NOMO-1 treated with dmso at 0.1 percent for 144 hours (cell line): ENCODE measurements around the gene SORL1.
"Not testable (repeated sequence)": the region's sequence is repeated elsewhere in the genome, so short reads cannot be mapped to it uniquely, and the experiment has no call there.

Experiments
- DNase-seq: peaks from one replicate; lab custom pipeline; 2025; ENCODE audit not compliant: unreplicated experiment; lab: John Stamatoyannopoulos, UW

The SORL1 gene

DNA sequence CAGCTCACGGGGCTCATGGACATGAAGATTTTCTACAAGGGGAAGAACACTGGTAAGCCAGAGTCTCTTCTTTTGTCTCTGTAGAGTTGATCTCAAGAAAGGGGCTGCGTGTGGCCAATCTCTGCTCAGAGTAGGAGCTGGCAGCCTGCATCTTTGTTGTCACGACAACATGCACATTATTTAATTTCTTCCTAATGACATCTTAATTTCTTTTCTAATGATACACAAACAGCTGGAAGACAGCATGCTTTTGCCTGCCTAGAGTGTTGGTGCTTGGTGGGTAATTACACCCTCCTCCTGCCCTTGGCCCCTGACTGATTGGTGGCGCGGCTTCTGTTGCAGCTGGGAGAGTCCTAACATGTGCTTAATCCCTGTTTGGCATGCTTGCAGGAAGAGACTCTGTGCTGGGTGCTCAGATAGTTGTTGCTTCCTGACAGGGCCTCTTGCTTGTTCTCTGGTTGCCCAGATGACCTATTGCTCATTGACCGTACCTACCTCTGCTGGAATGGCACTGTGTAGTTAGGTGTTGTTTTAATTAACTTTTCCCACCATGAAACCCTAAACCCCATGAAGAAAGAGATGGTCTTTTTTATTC is 107.6 kb downstream of the SORL1 start:
- no peak for DNase-seq

DNA sequence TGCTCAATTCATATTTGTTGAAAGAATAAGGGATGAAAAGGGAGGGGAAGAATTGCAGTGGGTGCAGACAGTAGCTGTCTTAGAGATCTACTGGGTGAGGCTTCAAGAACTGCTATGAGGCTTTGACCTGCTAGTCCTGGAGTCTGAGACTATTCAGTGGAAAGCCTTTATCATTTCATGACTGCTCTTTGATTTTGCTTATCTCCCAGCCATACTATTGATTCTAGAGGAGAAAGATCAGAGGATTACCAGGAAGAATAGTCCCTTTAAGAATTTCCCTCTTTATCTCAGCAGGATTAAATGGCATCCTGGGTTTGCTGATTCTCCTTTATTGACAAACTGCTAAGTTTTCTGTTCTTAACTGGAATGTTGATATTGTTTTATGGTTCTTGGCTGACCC is 108.1 kb downstream of the SORL1 start:
- no peak for DNase-seq

DNA sequence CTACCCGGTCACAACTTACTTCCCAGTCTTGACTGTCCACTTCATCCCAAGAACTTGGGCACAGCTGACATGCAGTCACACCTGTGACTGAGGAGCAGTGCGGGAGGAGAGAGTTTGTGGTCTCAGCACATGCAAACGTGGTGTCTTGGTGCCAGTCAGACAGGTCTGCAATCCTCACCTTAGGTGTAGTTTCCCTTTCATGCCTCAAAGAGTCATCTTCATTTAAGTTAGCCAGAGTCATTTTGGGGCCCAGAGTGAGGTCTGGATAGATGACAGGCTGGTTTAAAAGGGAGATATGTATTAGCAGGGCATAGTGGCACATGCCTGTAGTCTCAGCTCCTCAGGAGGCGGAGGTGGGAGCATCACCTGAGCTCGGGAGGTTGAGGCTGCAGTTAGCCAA is 109.1 kb downstream of the SORL1 start:
- DNase-seq = no peak

DNA sequence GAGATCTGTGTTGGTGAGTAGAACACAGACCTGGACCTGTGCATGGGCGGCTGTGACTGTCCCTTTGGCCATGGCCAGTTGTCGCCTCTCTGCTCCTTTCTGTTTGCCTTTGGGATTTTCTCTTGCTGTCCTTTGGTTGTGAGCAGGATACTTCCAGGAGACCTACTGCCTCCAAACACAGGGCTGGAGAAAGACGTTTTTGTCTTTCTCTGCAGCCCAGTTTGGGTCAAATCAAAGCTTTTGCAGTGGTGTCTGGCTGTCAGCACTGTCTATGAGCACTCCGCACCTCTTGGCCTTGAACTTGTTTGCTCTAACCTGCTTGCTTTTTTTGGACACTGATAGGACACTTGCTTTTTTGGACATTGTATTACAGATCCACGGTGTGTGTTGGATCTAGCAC is 109.6 kb downstream of the SORL1 start:
- DNase-seq = no peak

DNA sequence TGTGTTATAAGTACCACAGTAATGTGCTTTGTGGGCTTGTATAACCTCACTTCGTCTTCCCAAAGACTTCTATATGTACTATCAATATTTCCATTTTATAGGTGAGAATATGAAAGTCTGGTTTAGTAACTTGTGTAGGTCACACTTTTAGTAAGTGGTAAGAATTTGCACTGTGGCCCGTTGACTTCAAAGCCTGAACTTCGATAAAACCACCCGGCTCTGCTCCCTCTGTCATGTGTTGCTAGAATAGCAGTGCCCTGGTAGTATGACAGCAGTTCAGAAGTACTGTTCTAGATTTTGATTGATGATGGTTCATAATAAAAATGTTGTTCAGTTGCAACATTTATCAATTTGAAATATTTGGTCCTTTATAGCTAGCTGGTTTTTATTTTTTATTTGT is 110.9 kb downstream of the SORL1 start:
- no peak for DNase-seq

DNA sequence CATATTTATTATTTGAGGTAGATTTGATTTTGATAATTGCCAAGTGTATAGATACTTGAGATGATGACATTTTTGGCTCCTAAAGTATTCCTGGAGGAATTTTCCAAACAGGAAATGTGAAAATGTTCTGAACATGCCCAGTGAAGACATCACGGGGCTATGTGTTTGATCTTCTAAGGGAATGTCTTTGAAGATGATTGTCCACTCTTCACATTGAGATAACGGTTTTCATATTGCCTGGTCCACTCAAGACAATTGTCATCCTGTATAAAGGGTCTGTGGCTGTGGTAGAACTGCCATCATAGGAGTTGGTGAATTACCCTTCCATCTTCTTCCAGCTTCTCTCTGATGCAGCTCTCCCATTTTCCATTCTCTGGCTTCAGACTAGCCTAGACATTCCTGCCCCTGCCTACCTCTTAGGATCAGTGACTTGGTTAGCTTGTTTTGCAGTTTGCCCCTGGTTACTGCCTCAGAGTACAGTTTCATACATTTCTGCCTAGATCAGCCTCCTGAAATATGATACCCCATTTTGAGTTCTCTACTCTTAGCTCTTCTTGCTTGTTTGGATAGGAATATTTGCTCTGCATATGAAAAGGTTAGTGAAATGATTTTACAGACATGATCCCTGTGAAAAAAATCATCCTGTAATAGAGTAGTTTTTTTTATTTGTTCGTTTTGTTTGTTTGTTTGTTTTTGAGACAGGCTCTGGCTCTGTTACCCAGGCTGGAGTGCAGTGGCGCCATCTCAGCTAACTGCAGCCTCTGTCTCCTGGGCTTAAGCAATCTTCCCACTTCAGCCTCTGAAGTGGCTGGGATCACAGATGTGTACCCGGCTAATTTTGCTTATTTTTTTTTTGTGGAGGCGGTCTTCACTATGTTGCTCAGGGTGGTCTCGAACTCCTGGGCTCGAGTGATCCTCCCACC is 112.0 kb downstream of the SORL1 start:
- no peak for DNase-seq

DNA sequence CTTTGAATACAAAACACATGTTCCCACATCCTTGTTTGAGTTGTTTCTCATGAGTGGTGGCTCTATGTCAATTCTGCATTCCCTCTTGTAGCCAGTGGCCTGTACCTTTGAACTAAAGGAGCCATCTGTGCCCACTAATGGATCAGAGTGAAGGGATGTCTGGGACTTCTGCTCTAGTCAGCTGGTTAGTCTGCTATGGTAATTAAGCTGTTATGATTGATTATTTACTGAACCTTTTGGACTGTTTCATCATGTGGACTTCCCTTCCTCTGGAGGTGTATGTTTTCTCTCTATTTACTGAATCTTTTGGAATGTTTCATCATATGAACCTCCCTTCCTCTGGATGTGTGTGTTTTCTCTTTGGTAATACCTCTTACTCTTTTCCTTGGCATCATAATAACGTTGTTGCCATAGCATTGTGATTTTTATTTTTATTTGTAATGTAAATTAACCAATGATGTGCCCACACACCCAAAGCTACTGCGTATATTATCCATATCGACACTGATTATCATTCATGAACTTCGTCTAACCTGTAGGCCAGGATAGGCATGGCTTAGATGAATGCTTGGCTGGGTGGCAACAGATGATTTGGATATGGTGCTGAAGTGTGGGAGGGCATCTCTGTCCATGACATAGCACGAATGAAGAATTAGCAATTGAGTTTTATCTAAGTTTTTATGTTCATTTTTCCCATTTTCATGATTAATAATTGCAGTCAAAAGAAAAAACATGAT is 113.0 kb downstream of the SORL1 start:
- DNase-seq = no peak

DNA sequence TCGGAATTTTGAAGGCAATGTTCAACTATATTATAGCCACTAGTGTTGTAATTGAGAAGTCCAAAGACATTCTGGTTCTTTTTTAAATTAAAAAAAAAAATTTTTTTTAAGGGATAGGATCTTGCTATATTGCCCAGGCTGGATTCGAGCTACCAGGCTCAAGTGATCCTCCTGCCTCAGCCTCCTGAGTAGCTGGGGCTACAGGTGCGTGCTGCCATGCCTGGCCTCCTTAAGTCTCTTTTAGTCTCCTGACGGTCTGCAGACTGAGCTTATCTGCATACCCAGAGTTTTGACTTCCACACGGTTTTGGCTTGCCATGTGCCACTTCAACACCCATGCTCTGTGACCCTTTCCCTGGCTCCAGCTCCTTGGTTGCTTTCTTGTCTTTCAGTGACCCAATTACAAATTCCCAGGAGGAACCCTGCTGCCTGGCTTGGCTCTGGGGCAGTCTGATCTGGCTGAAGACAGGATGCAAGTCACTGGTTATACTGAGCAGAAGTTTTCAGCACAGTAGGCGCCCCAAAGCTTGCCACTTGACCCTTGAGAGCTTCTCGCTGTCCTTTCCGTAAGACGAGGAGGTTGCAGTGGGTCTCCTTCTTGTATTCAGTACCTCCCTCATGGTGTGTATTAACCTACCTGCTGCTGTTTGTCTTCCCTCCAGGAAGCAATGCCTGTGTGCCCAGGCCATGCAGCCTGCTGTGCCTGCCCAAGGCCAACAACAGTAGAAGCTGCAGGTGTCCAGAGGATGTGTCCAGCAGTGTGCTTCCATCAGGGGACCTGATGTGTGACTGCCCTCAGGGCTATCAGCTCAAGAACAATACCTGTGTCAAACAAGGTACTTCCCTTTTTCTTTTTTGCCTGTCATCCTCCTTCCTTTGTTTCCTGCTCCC is 114.4 kb downstream of the SORL1 start:
- DNase-seq = no peak

DNA sequence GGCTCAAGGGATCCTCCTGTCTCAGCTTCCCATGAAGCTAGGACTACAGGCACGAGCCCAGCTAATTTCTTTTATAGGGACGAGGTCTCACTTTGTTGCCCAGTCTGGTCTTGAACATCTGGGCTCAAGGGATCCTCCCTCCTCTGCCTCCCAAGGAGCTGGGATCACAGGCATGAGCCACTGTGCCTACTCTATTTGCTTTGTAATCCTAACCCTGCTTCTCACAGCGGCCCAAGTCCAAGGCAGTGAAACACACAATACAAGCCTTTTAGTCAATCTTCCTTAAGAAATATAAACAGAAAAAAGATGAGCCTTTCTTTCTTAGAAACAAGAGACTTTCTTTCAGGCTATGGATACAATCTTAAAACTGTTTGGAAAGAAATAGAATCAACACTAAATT is 115.9 kb downstream of the SORL1 start:
- DNase-seq = no peak

DNA sequence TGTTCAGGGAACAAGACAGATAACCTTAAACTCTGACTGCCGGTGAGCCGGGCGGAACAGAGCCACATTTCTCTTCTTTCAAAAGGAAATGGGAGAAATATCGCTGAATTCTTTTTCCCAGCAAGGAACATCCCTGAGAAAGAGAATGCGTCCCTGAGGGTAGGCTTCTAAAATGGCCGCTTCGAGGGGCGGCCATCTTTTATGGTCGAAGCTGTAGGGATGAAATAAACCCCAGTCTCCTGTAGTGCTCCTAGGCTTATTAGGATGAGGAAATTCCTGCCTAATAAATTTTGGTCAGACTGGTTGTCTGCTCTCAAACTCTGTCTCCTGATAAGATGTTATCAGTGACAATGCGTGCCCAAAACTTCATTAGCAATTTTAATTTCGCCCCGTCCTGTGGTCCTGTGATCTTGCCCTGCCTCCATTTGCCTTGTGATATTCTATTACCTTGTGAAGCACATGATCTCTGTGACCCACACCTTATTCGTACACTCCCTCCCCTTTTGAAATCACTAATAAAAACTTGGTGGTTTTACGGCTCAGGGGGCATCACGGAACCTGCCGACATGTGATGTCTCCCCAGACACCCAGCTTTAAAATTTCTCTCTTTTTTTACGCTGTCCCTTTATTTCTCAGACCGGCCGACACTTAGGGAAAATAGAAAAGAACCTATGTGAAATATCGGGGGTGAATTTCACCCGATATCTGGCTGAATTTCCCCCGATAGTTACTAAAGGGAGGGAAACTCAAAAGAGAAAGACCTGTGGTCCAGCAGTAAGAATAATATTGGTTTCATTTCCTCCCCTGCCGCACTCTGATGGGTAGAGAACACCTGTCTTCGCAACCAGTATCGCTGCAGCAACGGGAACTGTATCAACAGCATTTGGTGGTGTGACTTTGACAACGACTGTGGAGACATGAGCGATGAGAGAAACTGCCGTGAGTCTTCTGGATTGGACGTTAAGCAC is 117.5 kb downstream of the SORL1 start:
- DNase-seq = not testable (repeated sequence)

DNA sequence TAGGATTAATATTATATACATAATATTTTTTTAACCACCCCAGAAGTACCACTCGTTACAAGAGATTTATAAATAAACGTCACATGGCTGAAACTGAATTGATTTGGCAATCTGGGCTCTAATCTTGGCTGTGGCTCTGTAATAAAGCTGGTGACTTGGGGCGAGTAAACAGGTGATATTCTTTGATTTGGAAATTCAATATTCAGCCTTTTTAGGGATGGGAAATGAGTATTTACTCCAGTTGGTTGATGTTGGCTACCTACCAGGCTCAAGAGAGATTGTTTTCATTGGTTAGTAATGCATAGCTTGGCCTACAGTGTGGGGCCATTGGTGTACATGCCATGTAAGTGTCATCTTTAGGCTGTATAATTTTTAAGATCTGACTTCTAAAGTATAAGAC is 118.3 kb downstream of the SORL1 start:
- no peak for DNase-seq

DNA sequence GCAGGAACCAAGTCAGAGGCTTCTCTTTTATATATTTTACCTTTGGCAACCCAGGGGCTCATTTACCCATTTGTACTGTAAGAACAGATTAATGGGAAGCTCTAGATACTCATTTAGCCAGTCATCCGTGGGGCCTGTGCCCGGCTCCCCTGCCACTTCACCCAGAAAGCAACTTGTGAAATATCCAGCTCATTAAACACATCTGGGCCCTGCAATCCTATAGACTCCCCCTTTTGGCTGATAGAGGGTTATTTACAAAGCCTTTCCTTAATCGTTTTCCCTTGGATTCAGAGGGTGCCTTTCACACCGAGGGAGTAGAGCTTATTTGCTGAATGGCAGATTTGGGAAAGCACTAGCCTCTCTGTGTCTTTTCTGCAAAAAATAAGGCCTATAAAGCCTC is 119.4 kb downstream of the SORL1 start:
- DNase-seq = no peak

DNA sequence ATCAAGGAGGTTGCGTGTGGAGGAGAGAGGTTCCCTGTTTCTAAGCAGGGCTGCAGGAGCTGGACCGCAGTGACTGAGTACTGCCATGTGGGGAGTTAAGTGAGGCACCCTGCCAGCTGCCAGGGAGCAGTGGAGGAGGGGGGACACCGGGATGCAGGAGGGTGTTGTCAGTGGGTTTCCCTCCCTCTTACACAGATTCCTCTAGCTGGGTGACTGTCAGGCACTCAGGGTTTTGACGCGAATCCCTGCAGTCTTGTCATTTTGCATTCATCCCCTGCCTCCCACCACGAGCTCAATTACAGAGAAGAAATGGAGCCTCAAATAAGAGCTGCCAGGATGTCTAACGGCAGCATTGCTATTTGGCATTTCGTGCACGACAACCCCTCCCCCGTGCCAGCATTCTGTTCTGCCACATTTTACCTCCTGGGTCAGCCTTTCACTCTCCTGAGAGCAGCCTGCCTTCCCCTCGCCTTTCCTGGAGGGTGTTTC is 120.5 kb downstream of the SORL1 start:
- DNase-seq = no peak

DNA sequence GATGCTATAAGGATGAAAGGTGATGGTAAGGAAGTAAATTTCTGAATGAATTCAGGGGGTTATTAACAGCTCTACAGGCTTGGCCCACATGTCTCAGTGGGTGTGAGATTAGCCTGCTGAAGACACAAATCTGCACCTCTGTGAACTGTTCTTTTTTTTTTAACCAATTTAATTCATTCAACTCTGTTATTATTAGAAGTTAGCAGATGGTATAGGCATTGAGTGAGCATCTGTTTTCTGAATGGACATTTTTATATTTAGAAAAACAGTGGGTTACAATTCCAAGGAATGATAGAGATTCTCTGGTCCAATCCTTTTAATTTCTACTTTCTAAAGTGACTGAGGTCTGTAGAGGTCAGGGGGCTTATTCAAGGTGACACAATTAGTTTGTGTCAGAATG is 122.7 kb downstream of the SORL1 start:
- DNase-seq = no peak

DNA sequence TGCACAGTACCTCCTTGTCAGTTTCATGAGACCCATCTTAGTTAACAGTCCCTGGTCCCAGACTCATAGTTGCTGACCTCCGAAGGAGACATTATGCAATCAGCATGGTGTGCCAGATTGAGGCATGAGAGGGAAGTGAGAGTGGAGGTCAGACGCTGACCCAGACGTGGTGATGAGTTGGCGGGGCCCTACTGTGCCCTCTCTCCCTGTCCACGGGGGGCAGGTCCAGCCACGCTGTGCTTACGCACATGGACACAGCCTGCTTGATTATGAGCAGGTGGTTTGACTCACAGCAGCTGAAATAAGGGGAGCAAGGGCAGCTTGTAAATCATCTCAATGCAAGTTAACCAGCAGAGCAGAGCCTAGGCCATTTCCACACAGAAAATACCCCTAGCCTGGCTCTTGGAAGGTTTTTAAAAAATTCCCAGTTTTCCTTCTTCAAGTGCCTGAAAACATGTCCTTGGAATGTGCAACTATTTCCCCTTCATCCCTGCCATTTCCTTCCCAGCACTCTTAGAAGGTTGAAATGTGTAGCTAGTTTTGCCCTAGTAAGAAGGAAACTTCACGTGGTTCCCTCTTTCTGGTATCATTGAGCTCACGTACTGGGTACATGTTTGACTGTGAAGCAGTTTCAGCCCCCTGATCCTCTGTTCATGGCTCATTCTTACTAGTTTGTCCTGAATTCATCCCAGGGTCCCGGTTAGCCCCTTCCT is 123.3 kb downstream of the SORL1 start:
- peak; percentile 90 for DNase-seq

DNA sequence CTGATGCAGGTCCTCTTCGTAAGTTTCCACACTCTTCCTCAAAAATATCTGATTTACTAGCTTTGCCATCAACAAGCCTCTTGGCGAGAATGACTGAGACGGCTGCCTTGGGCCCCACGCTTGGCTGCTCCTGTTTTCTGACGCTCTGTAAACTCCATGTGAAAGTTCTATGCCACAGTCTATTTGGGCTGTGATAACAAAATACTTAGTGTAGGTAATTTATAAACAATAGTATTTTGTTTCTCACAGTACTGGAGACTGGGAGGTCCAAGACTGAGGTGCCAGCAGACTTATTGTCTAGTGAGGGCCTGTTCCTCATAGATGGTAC is 123.8 kb downstream of the SORL1 start:
- no peak for DNase-seq

DNA sequence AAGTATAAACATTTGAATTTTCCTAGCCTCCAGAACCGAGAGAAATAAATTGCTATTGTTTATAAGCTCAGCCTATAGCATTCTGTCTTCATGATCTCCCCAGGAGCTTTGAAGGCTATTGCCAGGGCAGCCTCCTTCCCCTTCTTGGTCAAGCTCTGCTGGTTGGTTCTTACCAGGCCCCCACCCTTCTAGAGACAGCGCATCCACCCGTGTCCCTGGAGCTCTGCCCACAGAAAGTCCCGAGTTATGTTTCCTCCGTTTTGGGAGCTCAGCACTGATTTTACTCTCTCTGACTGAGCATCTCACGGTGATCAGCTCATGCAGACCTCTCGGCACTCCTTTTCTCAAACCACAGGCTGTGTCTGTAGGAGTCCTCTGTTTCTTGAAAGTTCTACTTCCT is 124.4 kb downstream of the SORL1 start:
- DNase-seq = no peak

DNA sequence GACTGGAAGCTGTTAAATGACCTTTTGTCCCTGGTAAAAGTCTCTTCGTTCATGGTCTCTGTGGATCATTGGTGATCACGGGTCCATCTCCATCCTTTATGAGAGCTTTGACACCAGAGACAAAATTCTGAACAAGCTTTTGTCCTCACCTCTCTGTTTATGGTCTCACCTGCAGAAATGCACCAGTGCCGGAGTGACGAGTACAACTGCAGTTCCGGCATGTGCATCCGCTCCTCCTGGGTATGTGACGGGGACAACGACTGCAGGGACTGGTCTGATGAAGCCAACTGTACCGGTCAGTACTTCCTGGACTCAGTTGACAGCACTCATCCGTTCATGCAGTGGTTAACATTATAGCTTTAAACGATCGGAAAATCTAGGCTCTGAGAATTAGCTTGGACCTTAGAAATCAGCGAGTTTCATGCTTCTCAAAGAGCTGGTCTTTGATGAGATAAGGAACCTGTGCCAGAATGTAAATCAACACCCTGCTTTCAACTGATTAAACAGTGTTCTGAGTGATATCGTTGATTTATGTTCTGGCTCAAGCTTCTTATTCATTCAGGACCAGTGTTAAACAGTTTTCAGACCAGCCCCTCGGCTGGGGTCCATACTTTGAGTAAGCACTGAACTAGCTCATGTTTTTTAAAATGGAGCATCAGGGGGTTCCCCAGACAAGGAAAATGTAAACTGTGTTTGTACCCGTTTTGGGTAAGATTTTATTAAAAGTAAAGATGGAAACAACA is 125.2 kb downstream of the SORL1 start:
- no peak for DNase-seq
